NCI-H2196 treated with DMSO at 0.1 percent for 48 hours (cell line): ENCODE data around the gene VAT1L.

Experiments used
- DNase-seq: peaks from one replicate; lab custom pipeline; 2025; ENCODE audit not compliant: unreplicated experiment; lab: John Stamatoyannopoulos, UW

Gene VAT1L

GRCh38 chr16:77833921-77834634 is 45.7 kb downstream of the VAT1L start:
- DNase-seq, result no peak

GRCh38 chr16:77834635-77835540 is 46.5 kb downstream of the VAT1L start:
- no peak for DNase-seq

- DNase-seq, result no peak
Observed at GRCh38 chr16:77836801-77837200, 48.4 kb downstream of the VAT1L start.

GRCh38 chr16:77838597-77839255 is 50.4 kb downstream of the VAT1L start:
- DNase-seq, result no peak

- no peak for DNase-seq
Observed at GRCh38 chr16:77840093-77840492, 51.7 kb downstream of the VAT1L start.

GRCh38 chr16:77840673-77841501 is 52.5 kb downstream of the VAT1L start:
- no peak for DNase-seq

GRCh38 chr16:77841502-77841763 is 53.1 kb downstream of the VAT1L start:
- no peak for DNase-seq

- no peak for DNase-seq
Observed at GRCh38 chr16:77842468-77842867, 54.1 kb downstream of the VAT1L start.

- no peak for DNase-seq
Observed at GRCh38 chr16:77843405-77843804, 55.0 kb downstream of the VAT1L start.

- no peak for DNase-seq
Observed at GRCh38 chr16:77844801-77845200, 56.4 kb downstream of the VAT1L start.

- DNase-seq, result no peak
Observed at GRCh38 chr16:77849646-77850258, 61.4 kb downstream of the VAT1L start.

GRCh38 chr16:77850636-77851333 is 62.4 kb downstream of the VAT1L start:
- DNase-seq, result no peak

- no peak for DNase-seq
Observed at GRCh38 chr16:77853161-77853560, 64.8 kb downstream of the VAT1L start.

- no peak for DNase-seq
Observed at GRCh38 chr16:77856438-77857160, 68.2 kb downstream of the VAT1L start.

GRCh38 chr16:77858060-77858459 is 69.7 kb downstream of the VAT1L start:
- DNase-seq, result no peak

- DNase-seq, result no peak
Observed at GRCh38 chr16:77859493-77860232, 71.3 kb downstream of the VAT1L start.

GRCh38 chr16:77860953-77861352 is 72.6 kb downstream of the VAT1L start:
- no peak for DNase-seq

- no peak for DNase-seq
Observed at GRCh38 chr16:77863250-77863649, 74.9 kb downstream of the VAT1L start.

GRCh38 chr16:77866752-77867151 is 78.4 kb downstream of the VAT1L start:
- no peak for DNase-seq
